ENCODE measurements around the gene TFIP11. TPM values are rescaled to one million over a fixed set of nuclear protein-coding genes. Genes with fewer than 3 reads are reported as not detected.

Gene TFIP11
- total and polyA plus RNA-seq, 9 of the 15 experiments (the other 6 are each of a cell fraction or from before 2014, with no cell fraction given) = 11.5 to 38.1 (median 25.2) TPM

GRCh38 chr22:26461188-26461810, 51.0 kb downstream of the TFIP11 start:
- Histone ChIP-seq H3K9me3 (replicated peaks; ENCODE audit: control insufficient read depth, insufficient read depth, low read depth, low read length) (no peaks in the 10 kb centered on the region), H3K79me2 (ENCODE audit: control insufficient read depth, insufficient read depth, low read length) (peaks cover 11% of the 10 kb centered on the region; the same call in 1 of the 3 replicates), H2AFZ (ENCODE audit: low read depth, low read length) (no peak overlapping the region), H3K4me1 (replicated peaks in 1 of 2; ENCODE audit: control insufficient read depth in 2 of 2, insufficient read depth in 2 of 2, low read length in 2 of 2) (peaks cover 0 to 5% of the 10 kb centered on the region in 2 experiments; a peak in 3 of 5 replicates), H3K27me3 (ENCODE audit: control insufficient read depth in 2 of 2, insufficient read depth in 2 of 2, low read length in 2 of 2) (no peaks in the 10 kb centered on the region), H3K36me3 (ENCODE audit: control insufficient read depth, insufficient read depth, low read length) (peaks cover 83% of the 10 kb centered on the region; the same call in 2 of the 3 replicates), H3K9ac (ENCODE audit: insufficient read depth in 1 of 2, low read depth in 2 of 2, low read length in 2 of 2) (no peak overlapping the region), H3K4me2 (ENCODE audit: insufficient read depth, low read length) (no peak overlapping the region), H3K27ac (ENCODE audit: extremely low read depth, low read depth, low read length) (no peak overlapping the region), H3K4me3 (no peak overlapping the region), H4K20me1 (replicated peaks; ENCODE audit: control insufficient read depth, insufficient read depth, low read length) (no peaks in the 10 kb centered on the region; the same call in 1 of the 2 replicates), H3K9me1 (ENCODE audit: control insufficient read depth, insufficient read depth, low read length) (no peaks in the 10 kb centered on the region)
- peak; percentile 51 to 55 (median 52) for DNase-seq (ENCODE audit: extremely low read depth in 1 of 4, low spot score in 3 of 4)
- BruUV-seq (replicated peaks) = no TSS peak
- in situ Hi-C loops (cut with MboI) (loop anchor here (5.0 kb wide), 1 partner anchor 59 kb away; no protein-coding TSS in a partner anchor), intact Hi-C loops (cut with micrococcal nuclease) (loop anchor here (1.0 kb wide), 1 partner anchor 63 kb away; no protein-coding TSS in a partner anchor)
- ATAC-seq = peak; percentile 89
- ChIA-PET POLR2A (interaction anchor here (0.6 to 1.3 kb wide), 4 partner anchors 18 to 66 kb away, joined by 3 to 4 read pairs (median 3); no protein-coding TSS in a partner anchor), CTCF (ENCODE audit: low intra/inter-chr PET ratio) (interaction anchor here (0.9 to 4.0 kb wide), 4 partner anchors 62 to 97 kb away, joined by 3 to 57 read pairs (median 4); no protein-coding TSS in a partner anchor)
- FAIRE-seq = peak; percentile 70
- WGBS (ENCODE audit: insufficient coverage, low coverage, missing lambda C conversion rate) = 33% methylated on average over 3 of the region's 3 CpGs
- TF ChIP-seq ZNF695 (CRISPR knock-in tag; IDR thresholded peaks at IDR 0.05) (no peak), BRD9 (IDR thresholded peaks at IDR 0.05; ENCODE audit: low read depth, partially characterized antibody) (no peak), CTCF (IDR thresholded peaks at IDR 0.05 in 2 of 3, conservative IDR thresholded peaks at IDR 0.05 in 1 of 3; ENCODE audit: insufficient read depth in 2 of 3, low read depth in 1 of 3, low read length in 3 of 3) (peak; percentile 70 to 79 (median 77)), DEAF1 (CRISPR knock-in tag; IDR thresholded peaks at IDR 0.05) (peak; percentile 68), SMC3 (conservative IDR thresholded peaks at IDR 0.05; ENCODE audit: insufficient read depth, low read depth, low read length) (peak; percentile 77), REST (IDR thresholded peaks at IDR 0.05; ENCODE audit: borderline replicate concordance) (peak; percentile 79; the same call in 1 of the 2 replicates), REST (CRISPR knock-in tag; IDR thresholded peaks at IDR 0.05; ENCODE audit: low read depth) (no peak)
